Activated T-cell treated with anti-CD3 and anti-CD28 coated beads for 48 hours (primary cell): ENCODE results near the gene ZNF622.

Source experiments
- DNase-seq: peaks from one replicate; pipeline ENCODE4 v3.0.0-alpha.2; 2020; ENCODE audit warnings: low read depth

ZNF622 gene

GRCh38 chr5:16430349-16431089, 35.1 kb downstream of the ZNF622 start:
- DNase-seq = no peak

GRCh38 chr5:16428359-16428758, 37.2 kb downstream of the ZNF622 start:
- no peak for DNase-seq

GRCh38 chr5:16427587-16427986, 38.0 kb downstream of the ZNF622 start:
- DNase-seq = no peak

GRCh38 chr5:16418471-16418922, 47.1 kb downstream of the ZNF622 start:
- no peak for DNase-seq

GRCh38 chr5:16417398-16418074, 48.1 kb downstream of the ZNF622 start:
- no peak for DNase-seq

DNA sequence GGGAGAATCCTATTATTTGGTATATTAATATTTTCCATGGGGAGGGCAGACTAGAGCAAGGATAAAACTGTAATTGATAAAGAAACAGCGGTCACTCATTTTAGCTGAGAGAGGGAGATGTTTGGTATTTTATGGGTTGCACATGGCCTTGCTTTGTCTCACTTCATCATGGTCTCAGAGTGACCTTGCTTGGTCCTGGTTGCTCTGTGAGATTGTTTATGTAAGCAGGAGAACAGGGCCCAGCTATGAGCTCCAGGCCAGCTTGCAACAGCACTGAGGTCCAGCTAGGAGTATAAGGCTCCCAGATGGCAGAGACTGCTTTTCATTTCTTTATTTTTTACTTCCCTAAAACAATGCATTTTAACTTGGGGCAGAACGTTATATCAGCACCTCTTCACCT, 50.7 kb downstream of the ZNF622 start:
- no peak for DNase-seq

GRCh38 chr5:16413166-16413860, 52.3 kb downstream of the ZNF622 start:
- no peak for DNase-seq

DNA sequence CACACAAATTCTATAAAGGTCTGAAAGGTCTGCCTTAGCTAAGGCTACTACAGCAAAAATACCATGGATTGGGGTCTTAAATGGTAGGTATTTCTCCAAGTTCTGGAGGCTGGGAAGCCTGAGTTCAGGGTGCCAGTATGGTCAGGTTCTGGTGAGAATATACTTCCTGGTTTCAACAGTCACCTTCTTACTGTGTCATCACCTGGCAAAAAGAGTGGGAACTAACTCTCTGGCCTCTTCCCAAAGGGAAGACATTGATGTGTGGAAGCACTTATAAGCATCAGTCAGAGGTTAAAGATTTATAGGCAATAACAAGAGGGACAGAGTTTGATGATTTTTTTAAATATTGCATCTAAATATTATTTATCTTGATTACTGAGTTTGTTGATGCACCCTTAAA, 53.0 kb downstream of the ZNF622 start:
- no peak for DNase-seq

DNA sequence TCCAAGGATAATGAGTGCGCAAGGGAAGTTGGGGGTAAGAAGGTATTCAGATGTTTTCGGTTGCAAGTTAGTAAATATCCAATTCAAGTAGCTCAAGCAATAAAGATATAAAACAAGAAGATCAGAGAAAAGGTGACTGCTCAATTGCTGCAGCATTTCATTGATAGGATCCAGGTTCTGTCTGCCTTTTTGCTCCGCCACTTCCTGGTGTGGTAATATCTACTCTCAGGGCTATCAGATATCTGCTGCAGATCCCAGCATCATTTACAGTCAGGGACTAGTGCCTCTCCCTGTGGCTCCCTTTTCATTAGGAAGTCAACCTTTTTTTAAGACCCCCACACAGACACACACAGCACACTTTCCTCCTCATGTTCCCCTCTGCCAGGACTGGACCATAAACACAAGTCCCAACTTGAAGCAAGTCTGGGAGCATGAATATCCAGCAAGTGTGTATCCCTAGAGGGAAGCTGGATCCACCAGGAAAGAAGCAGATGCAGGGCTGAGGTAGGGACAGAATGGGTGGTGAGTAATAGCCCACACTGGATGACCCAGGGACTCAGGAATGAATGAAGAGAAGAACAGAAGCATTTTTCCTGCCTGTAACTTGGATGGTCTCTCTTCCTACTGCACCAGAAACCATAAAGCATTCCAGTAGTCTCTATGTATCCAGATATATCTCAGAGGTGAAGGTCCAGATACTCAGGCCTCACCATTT, 53.7 kb downstream of the ZNF622 start:
- no peak for DNase-seq

GRCh38 chr5:16411235-16411634, 54.4 kb downstream of the ZNF622 start:
- no peak for DNase-seq

GRCh38 chr5:16410338-16410737, 55.3 kb downstream of the ZNF622 start:
- DNase-seq = no peak

DNA sequence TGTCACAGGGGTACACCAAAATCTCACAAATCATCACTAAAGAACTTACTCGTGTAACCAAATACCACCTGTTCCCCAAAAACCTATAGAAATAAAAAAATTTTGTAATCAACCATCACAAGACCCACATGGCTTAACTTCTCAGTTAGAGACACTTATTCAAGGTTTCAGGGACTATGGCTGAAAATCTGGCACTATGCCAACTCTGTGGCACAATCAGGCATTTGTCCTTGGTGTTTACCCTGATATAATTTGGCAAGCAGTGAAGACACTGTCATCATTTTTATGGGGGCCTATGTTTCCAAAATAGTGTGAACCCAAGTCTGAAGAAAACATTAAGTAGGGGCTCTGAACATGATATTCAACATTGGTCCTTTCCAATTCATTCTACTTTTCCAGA, 59.0 kb downstream of the ZNF622 start:
- no peak for DNase-seq

DNA sequence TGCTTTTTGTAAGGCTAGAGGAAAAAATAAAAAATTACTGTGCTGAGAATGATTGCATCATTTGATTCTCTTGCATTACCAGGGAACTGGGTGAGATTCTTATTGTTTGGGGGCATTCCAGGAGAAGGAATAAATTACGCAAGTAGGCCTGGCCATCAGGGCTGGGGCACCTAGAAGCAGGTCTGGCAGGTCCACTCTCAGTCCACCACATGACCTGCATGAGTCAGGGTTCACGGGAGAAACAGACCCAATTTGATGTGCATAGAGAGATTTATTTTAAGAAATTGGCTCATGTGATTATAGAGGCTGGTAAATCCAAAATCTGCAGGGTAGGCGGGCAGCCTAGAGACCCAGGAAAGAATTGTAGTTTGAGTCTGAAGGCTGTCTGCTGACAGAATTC, 59.6 kb downstream of the ZNF622 start:
- no peak for DNase-seq
